ENCODE measurements around the gene FBXO28. TPM values are rescaled to one million over a fixed set of nuclear protein-coding genes. Genes with fewer than 3 reads are reported as not detected.

FBXO28 gene
- total RNA-seq, 1 donor from 2014 or later = 32.6 TPM

DNA sequence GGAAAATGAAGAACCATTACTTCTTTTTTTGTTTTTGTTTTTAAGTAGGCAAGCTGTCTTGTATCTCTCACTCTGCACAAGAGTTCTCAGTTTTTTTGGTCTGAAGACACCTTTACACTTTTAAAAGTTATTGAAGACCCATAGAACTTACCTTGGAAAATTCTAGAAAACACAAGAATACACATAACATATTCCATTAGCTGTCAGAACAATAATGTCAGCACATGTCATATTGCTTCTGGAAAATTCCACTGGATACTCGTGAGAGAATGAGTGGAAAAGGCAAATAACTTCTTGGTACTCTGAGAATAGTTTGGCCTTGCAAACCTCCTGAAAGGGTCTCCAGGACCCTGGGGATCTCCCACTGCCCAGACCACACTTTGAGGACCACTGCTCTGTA, 4.8 kb downstream of the FBXO28 start:
- Mint-ChIP-seq H3K4me3 (ENCODE audit: unreplicated experiment) (no peak overlapping the region), H3K36me3 (ENCODE audit: low read depth, unreplicated experiment) (no peaks in the 10 kb centered on the region), H3K27ac (ENCODE audit: unreplicated experiment) (no peak overlapping the region), H3K27me3 (ENCODE audit: low read depth, unreplicated experiment) (no peaks in the 10 kb centered on the region), H3K4me1 (ENCODE audit: low read depth, unreplicated experiment) (peaks cover 6% of the 10 kb centered on the region), H3K9me3 (ENCODE audit: unreplicated experiment) (no peaks in the 10 kb centered on the region)
- Histone ChIP-seq H2AFZ (ENCODE audit: low read depth, low read length) (no peak overlapping the region), H3K36me3 (ENCODE audit: insufficient read depth, low read length) (no peaks in the 10 kb centered on the region), H3K27ac (ENCODE audit: low read depth, low read length) (no peak overlapping the region), H3K4me2 (ENCODE audit: low read length) (no peak overlapping the region), H3K9me3 (ENCODE audit: insufficient read depth, low read depth, low read length) (no peaks in the 10 kb centered on the region), H3K79me2 (ENCODE audit: insufficient read depth, low read length) (peaks cover 95% of the 10 kb centered on the region), H3K9ac (ENCODE audit: low read length) (no peak overlapping the region), H3K27me3 (ENCODE audit: insufficient read depth, low read length) (no peaks in the 10 kb centered on the region), H3K4me1 (ENCODE audit: insufficient read depth, low read length) (peaks cover 9% of the 10 kb centered on the region), H4K20me1 (ENCODE audit: insufficient read depth, low read length) (peaks cover 61% of the 10 kb centered on the region), H3K4me3 (ENCODE audit: insufficient read depth, low read depth, low read length) (no peak overlapping the region)
- DNase-seq (ENCODE audit: low read depth) = no peak
- TF ChIP-seq, protein P1, sequence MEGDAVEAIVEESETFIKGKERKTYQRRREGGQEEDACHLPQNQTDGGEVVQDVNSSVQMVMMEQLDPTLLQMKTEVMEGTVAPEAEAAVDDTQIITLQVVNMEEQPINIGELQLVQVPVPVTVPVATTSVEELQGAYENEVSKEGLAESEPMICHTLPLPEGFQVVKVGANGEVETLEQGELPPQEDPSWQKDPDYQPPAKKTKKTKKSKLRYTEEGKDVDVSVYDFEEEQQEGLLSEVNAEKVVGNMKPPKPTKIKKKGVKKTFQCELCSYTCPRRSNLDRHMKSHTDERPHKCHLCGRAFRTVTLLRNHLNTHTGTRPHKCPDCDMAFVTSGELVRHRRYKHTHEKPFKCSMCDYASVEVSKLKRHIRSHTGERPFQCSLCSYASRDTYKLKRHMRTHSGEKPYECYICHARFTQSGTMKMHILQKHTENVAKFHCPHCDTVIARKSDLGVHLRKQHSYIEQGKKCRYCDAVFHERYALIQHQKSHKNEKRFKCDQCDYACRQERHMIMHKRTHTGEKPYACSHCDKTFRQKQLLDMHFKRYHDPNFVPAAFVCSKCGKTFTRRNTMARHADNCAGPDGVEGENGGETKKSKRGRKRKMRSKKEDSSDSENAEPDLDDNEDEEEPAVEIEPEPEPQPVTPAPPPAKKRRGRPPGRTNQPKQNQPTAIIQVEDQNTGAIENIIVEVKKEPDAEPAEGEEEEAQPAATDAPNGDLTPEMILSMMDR (IDR thresholded peaks at IDR 0.05; ENCODE audit: insufficient read depth, low read depth, low read length) = no peak
- no peak for TF ChIP-seq EZH2 (IDR thresholded peaks at IDR 0.05; ENCODE audit: insufficient read depth, low read length)
- FAIRE-seq = no peak

DNA sequence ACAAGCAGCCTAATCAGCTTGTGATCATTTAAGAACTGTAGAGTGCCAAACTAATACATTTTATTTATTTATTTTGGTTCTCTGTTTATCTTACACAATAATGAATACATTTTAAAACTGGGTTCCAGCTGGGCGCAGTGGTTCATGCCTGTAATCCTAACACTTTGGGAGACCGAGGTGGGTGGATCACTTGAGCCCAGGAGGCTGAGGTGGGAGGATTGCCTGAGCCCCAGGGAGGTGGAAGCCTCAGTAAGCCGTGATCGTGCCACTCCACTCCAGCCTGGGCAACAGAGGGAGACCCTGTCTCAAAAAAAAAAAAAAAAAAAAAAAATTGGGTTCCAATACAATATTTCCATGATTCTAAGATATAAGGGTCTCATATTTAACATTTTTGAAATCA, 9.2 kb downstream of the FBXO28 start:
- Mint-ChIP-seq H3K9me3 (ENCODE audit: unreplicated experiment) (no peaks in the 10 kb centered on the region), H3K4me3 (ENCODE audit: unreplicated experiment) (no peak overlapping the region), H3K27me3 (ENCODE audit: low read depth, unreplicated experiment) (no peaks in the 10 kb centered on the region), H3K36me3 (ENCODE audit: low read depth, unreplicated experiment) (no peaks in the 10 kb centered on the region), H3K4me1 (ENCODE audit: low read depth, unreplicated experiment) (peaks cover 4% of the 10 kb centered on the region), H3K27ac (ENCODE audit: unreplicated experiment) (no peak overlapping the region)
- FAIRE-seq = no peak
- H3K4me3 ChIP-seq (ENCODE audit: insufficient read depth, low read depth, low read length) = no peak overlapping the region
- H4K20me1 ChIP-seq (ENCODE audit: insufficient read depth, low read length) = peaks cover 77% of the 10 kb centered on the region
- H3K4me2 ChIP-seq (ENCODE audit: low read length) = no peak overlapping the region
- TF ChIP-seq, protein P1 (IDR thresholded peaks at IDR 0.05; ENCODE audit: insufficient read depth, low read depth, low read length) = no peak
- TF ChIP-seq EZH2 (IDR thresholded peaks at IDR 0.05; ENCODE audit: insufficient read depth, low read length) = no peak
- peaks cover 7% of the 10 kb centered on the region for H3K4me1 ChIP-seq (ENCODE audit: insufficient read depth, low read length)
- DNase-seq (ENCODE audit: low read depth) = no peak
- no peak overlapping the region for H3K27ac ChIP-seq (ENCODE audit: low read depth, low read length)
- peaks cover 95% of the 10 kb centered on the region for H3K79me2 ChIP-seq (ENCODE audit: insufficient read depth, low read length)
- H3K27me3 ChIP-seq (ENCODE audit: insufficient read depth, low read length) = no peaks in the 10 kb centered on the region
- H3K9me3 ChIP-seq (ENCODE audit: insufficient read depth, low read depth, low read length) = no peaks in the 10 kb centered on the region
- H3K36me3 ChIP-seq (ENCODE audit: insufficient read depth, low read length) = no peaks in the 10 kb centered on the region
- no peak overlapping the region for H2AFZ ChIP-seq (ENCODE audit: low read depth, low read length)
- no peak overlapping the region for H3K9ac ChIP-seq (ENCODE audit: low read length)

- no peaks in the 10 kb centered on the region for H3K27me3 Mint-ChIP-seq (ENCODE audit: low read depth, unreplicated experiment)
- Histone ChIP-seq H3K27me3 (ENCODE audit: insufficient read depth, low read length) (no peaks in the 10 kb centered on the region), H3K4me1 (ENCODE audit: insufficient read depth, low read length) (peaks cover 15% of the 10 kb centered on the region), H4K20me1 (ENCODE audit: insufficient read depth, low read length) (peaks cover 78% of the 10 kb centered on the region), H2AFZ (ENCODE audit: low read depth, low read length) (no peak overlapping the region), H3K9me3 (ENCODE audit: insufficient read depth, low read depth, low read length) (no peaks in the 10 kb centered on the region), H3K36me3 (ENCODE audit: insufficient read depth, low read length) (no peaks in the 10 kb centered on the region), H3K4me2 (ENCODE audit: low read length) (no peak overlapping the region), H3K9ac (ENCODE audit: low read length) (no peak overlapping the region), H3K79me2 (ENCODE audit: insufficient read depth, low read length) (peaks cover 96% of the 10 kb centered on the region), H3K27ac (ENCODE audit: low read depth, low read length) (no peak overlapping the region), H3K4me3 (ENCODE audit: insufficient read depth, low read depth, low read length) (no peak overlapping the region)
- no peak for FAIRE-seq
- peaks cover 7% of the 10 kb centered on the region for H3K4me1 Mint-ChIP-seq (ENCODE audit: low read depth, unreplicated experiment)
- no peak overlapping the region for H3K27ac Mint-ChIP-seq (ENCODE audit: unreplicated experiment)
- no peaks in the 10 kb centered on the region for H3K36me3 Mint-ChIP-seq (ENCODE audit: low read depth, unreplicated experiment)
- DNase-seq (ENCODE audit: low read depth) = no peak
- TF ChIP-seq, protein P1 (IDR thresholded peaks at IDR 0.05; ENCODE audit: insufficient read depth, low read depth, low read length) = no peak
- TF ChIP-seq EZH2 (IDR thresholded peaks at IDR 0.05; ENCODE audit: insufficient read depth, low read length) = no peak
- no peaks in the 10 kb centered on the region for H3K9me3 Mint-ChIP-seq (ENCODE audit: unreplicated experiment)
- no peak overlapping the region for H3K4me3 Mint-ChIP-seq (ENCODE audit: unreplicated experiment)
These were observed 10.3 kb downstream of the FBXO28 start for GRCh38 chr1:224124220-224124619.

Measured in astrocyte (in vitro differentiated cells and primary cell).